Measurements from ENCODE around the gene EML5.
"Not testable (repeated sequence)": the region's sequence is repeated elsewhere in the genome, so short reads cannot be mapped to it uniquely, and the experiment has no call there.

Gene EML5

GRCh38 chr14:88789573-88789972 lies 3.2 kb downstream of the EML5 start:
- H3K36me3 ChIP-seq (ENCODE audit: control insufficient read depth in 2 of 2, insufficient read depth in 2 of 2, low read length in 2 of 2); H3K9ac ChIP-seq (ENCODE audit: low read depth in 1 of 2, low read length in 2 of 2); H3K27me3 ChIP-seq (ENCODE audit: control insufficient read depth in 2 of 2, insufficient read depth in 2 of 2, low read length in 2 of 2); H3K27ac ChIP-seq (ENCODE audit: low read depth in 2 of 2, low read length in 2 of 2); H3K4me1 ChIP-seq (ENCODE audit: control insufficient read depth in 2 of 2, insufficient read depth in 2 of 2, low read length in 2 of 2); H3K9me3 ChIP-seq (ENCODE audit: control insufficient read depth in 2 of 2, low read length in 2 of 2); H3K4me3 ChIP-seq (ENCODE audit: low read length in 2 of 2): not testable (repeated sequence)

GRCh38 chr14:88786715-88787114 lies 6.0 kb downstream of the EML5 start:
- Histone ChIP-seq H3K9ac (ENCODE audit: low read depth in 1 of 2, low read length in 2 of 2) (no peak overlapping the region), H3K36me3 (ENCODE audit: control insufficient read depth in 2 of 2, insufficient read depth in 2 of 2, low read length in 2 of 2) (no peaks in the 10 kb centered on the region), H3K9me3 (ENCODE audit: control insufficient read depth in 2 of 2, low read length in 2 of 2) (no peaks in the 10 kb centered on the region), H3K4me3 (ENCODE audit: low read length in 2 of 2) (no peak overlapping the region), H3K4me1 (ENCODE audit: control insufficient read depth in 2 of 2, insufficient read depth in 2 of 2, low read length in 2 of 2) (peaks cover 0 to 2% of the 10 kb centered on the region in 2 donors), H3K27ac (ENCODE audit: low read depth in 2 of 2, low read length in 2 of 2) (no peak overlapping the region), H3K27me3 (ENCODE audit: control insufficient read depth in 2 of 2, insufficient read depth in 2 of 2, low read length in 2 of 2) (no peaks in the 10 kb centered on the region)

- H3K9me3 ChIP-seq (ENCODE audit: control insufficient read depth in 2 of 2, low read length in 2 of 2) = no peaks in the 10 kb centered on the region
- no peaks in the 10 kb centered on the region for H3K4me1 ChIP-seq (ENCODE audit: control insufficient read depth in 2 of 2, insufficient read depth in 2 of 2, low read length in 2 of 2)
Observed at GRCh38 chr14:88785911-88786310, 6.8 kb downstream of the EML5 start.

GRCh38 chr14:88775532-88775931 lies 17.2 kb downstream of the EML5 start:
- H3K36me3 ChIP-seq (ENCODE audit: control insufficient read depth in 2 of 2, insufficient read depth in 2 of 2, low read length in 2 of 2) = no peaks in the 10 kb centered on the region
- no peak overlapping the region for H3K9ac ChIP-seq (ENCODE audit: low read depth in 1 of 2, low read length in 2 of 2)
- H3K27me3 ChIP-seq (ENCODE audit: control insufficient read depth in 2 of 2, insufficient read depth in 2 of 2, low read length in 2 of 2) = no peaks in the 10 kb centered on the region
- H3K27ac ChIP-seq (ENCODE audit: low read depth in 2 of 2, low read length in 2 of 2) = no peak overlapping the region
- H3K4me3 ChIP-seq (ENCODE audit: low read length in 2 of 2) = no peak overlapping the region
- no peaks in the 10 kb centered on the region for H3K4me1 ChIP-seq (ENCODE audit: control insufficient read depth in 2 of 2, insufficient read depth in 2 of 2, low read length in 2 of 2)
- H3K9me3 ChIP-seq (ENCODE audit: control insufficient read depth in 2 of 2, low read length in 2 of 2) = no peaks in the 10 kb centered on the region

More at GRCh38 chr14:88785911-88786310, 6.8 kb downstream of the EML5 start:
- Histone ChIP-seq H3K9ac (ENCODE audit: low read depth in 1 of 2, low read length in 2 of 2) (no peak overlapping the region), H3K36me3 (ENCODE audit: control insufficient read depth in 2 of 2, insufficient read depth in 2 of 2, low read length in 2 of 2) (no peaks in the 10 kb centered on the region), H3K27me3 (ENCODE audit: control insufficient read depth in 2 of 2, insufficient read depth in 2 of 2, low read length in 2 of 2) (no peaks in the 10 kb centered on the region), H3K27ac (ENCODE audit: low read depth in 2 of 2, low read length in 2 of 2) (no peak overlapping the region), H3K4me3 (ENCODE audit: low read length in 2 of 2) (no peak overlapping the region)

- Histone ChIP-seq H3K9ac (ENCODE audit: low read depth in 1 of 2, low read length in 2 of 2) (no peak overlapping the region), H3K4me1 (ENCODE audit: control insufficient read depth in 2 of 2, insufficient read depth in 2 of 2, low read length in 2 of 2) (no peaks in the 10 kb centered on the region), H3K9me3 (ENCODE audit: control insufficient read depth in 2 of 2, low read length in 2 of 2) (peaks cover 0 to 3% of the 10 kb centered on the region in 2 donors), H3K36me3 (ENCODE audit: control insufficient read depth in 2 of 2, insufficient read depth in 2 of 2, low read length in 2 of 2) (no peaks in the 10 kb centered on the region), H3K27me3 (ENCODE audit: control insufficient read depth in 2 of 2, insufficient read depth in 2 of 2, low read length in 2 of 2) (no peaks in the 10 kb centered on the region), H3K27ac (ENCODE audit: low read depth in 2 of 2, low read length in 2 of 2) (no peak overlapping the region), H3K4me3 (ENCODE audit: low read length in 2 of 2) (no peak overlapping the region)
Observed at GRCh38 chr14:88770736-88771135, 22.0 kb downstream of the EML5 start.

GRCh38 chr14:88765130-88765529 lies 27.6 kb downstream of the EML5 start:
- no peaks in the 10 kb centered on the region for H3K4me1 ChIP-seq (ENCODE audit: control insufficient read depth in 2 of 2, insufficient read depth in 2 of 2, low read length in 2 of 2)

GRCh38 chr14:88753873-88754272 lies 38.9 kb downstream of the EML5 start:
- no peaks in the 10 kb centered on the region for H3K27me3 ChIP-seq (ENCODE audit: control insufficient read depth in 2 of 2, insufficient read depth in 2 of 2, low read length in 2 of 2)
- H3K36me3 ChIP-seq (ENCODE audit: control insufficient read depth in 2 of 2, insufficient read depth in 2 of 2, low read length in 2 of 2) = no peaks in the 10 kb centered on the region
- H3K4me1 ChIP-seq (ENCODE audit: control insufficient read depth in 2 of 2, insufficient read depth in 2 of 2, low read length in 2 of 2) = no peaks in the 10 kb centered on the region

More at GRCh38 chr14:88765130-88765529, 27.6 kb downstream of the EML5 start:
- no peak overlapping the region for H3K4me3 ChIP-seq (ENCODE audit: low read length in 2 of 2)
- H3K36me3 ChIP-seq (ENCODE audit: control insufficient read depth in 2 of 2, insufficient read depth in 2 of 2, low read length in 2 of 2) = no peaks in the 10 kb centered on the region
- H3K27ac ChIP-seq (ENCODE audit: low read depth in 2 of 2, low read length in 2 of 2) = no peak overlapping the region
- peaks cover 0 to 3% of the 10 kb centered on the region in 2 donors for H3K9me3 ChIP-seq (ENCODE audit: control insufficient read depth in 2 of 2, low read length in 2 of 2)
- no peaks in the 10 kb centered on the region for H3K27me3 ChIP-seq (ENCODE audit: control insufficient read depth in 2 of 2, insufficient read depth in 2 of 2, low read length in 2 of 2)
- H3K9ac ChIP-seq (ENCODE audit: low read depth in 1 of 2, low read length in 2 of 2) = no peak overlapping the region

GRCh38 chr14:88750945-88751344 lies 41.8 kb downstream of the EML5 start:
- H3K27ac ChIP-seq (ENCODE audit: low read depth in 2 of 2, low read length in 2 of 2) = no peak overlapping the region
- no peaks in the 10 kb centered on the region for H3K4me1 ChIP-seq (ENCODE audit: control insufficient read depth in 2 of 2, insufficient read depth in 2 of 2, low read length in 2 of 2)

More at GRCh38 chr14:88753873-88754272, 38.9 kb downstream of the EML5 start:
- no peaks in the 10 kb centered on the region for H3K9me3 ChIP-seq (ENCODE audit: control insufficient read depth in 2 of 2, low read length in 2 of 2)
- H3K27ac ChIP-seq (ENCODE audit: low read depth in 2 of 2, low read length in 2 of 2) = no peak overlapping the region
- no peak overlapping the region for H3K9ac ChIP-seq (ENCODE audit: low read depth in 1 of 2, low read length in 2 of 2)
- H3K4me3 ChIP-seq (ENCODE audit: low read length in 2 of 2) = no peak overlapping the region

GRCh38 chr14:88750413-88750812 lies 42.3 kb downstream of the EML5 start:
- no peak overlapping the region for H3K9ac ChIP-seq (ENCODE audit: low read depth in 1 of 2, low read length in 2 of 2)
- H3K27me3 ChIP-seq (ENCODE audit: control insufficient read depth in 2 of 2, insufficient read depth in 2 of 2, low read length in 2 of 2) = no peaks in the 10 kb centered on the region
- no peaks in the 10 kb centered on the region for H3K9me3 ChIP-seq (ENCODE audit: control insufficient read depth in 2 of 2, low read length in 2 of 2)
- no peak overlapping the region for H3K27ac ChIP-seq (ENCODE audit: low read depth in 2 of 2, low read length in 2 of 2)
- no peak overlapping the region for H3K4me3 ChIP-seq (ENCODE audit: low read length in 2 of 2)
- H3K36me3 ChIP-seq (ENCODE audit: control insufficient read depth in 2 of 2, insufficient read depth in 2 of 2, low read length in 2 of 2) = no peaks in the 10 kb centered on the region
- no peaks in the 10 kb centered on the region for H3K4me1 ChIP-seq (ENCODE audit: control insufficient read depth in 2 of 2, insufficient read depth in 2 of 2, low read length in 2 of 2)

More at GRCh38 chr14:88750945-88751344, 41.8 kb downstream of the EML5 start:
- Histone ChIP-seq H3K9me3 (ENCODE audit: control insufficient read depth in 2 of 2, low read length in 2 of 2) (no peaks in the 10 kb centered on the region), H3K4me3 (ENCODE audit: low read length in 2 of 2) (no peak overlapping the region), H3K9ac (ENCODE audit: low read depth in 1 of 2, low read length in 2 of 2) (no peak overlapping the region), H3K27me3 (ENCODE audit: control insufficient read depth in 2 of 2, insufficient read depth in 2 of 2, low read length in 2 of 2) (no peaks in the 10 kb centered on the region), H3K36me3 (ENCODE audit: control insufficient read depth in 2 of 2, insufficient read depth in 2 of 2, low read length in 2 of 2) (no peaks in the 10 kb centered on the region)

GRCh38 chr14:88749139-88749538 lies 43.6 kb downstream of the EML5 start:
- Histone ChIP-seq H3K9me3 (ENCODE audit: control insufficient read depth in 2 of 2, low read length in 2 of 2) (no peaks in the 10 kb centered on the region), H3K27ac (ENCODE audit: low read depth in 2 of 2, low read length in 2 of 2) (no peak overlapping the region), H3K4me1 (ENCODE audit: control insufficient read depth in 2 of 2, insufficient read depth in 2 of 2, low read length in 2 of 2) (no peaks in the 10 kb centered on the region), H3K9ac (ENCODE audit: low read depth in 1 of 2, low read length in 2 of 2) (no peak overlapping the region), H3K4me3 (ENCODE audit: low read length in 2 of 2) (no peak overlapping the region), H3K27me3 (ENCODE audit: control insufficient read depth in 2 of 2, insufficient read depth in 2 of 2, low read length in 2 of 2) (no peaks in the 10 kb centered on the region), H3K36me3 (ENCODE audit: control insufficient read depth in 2 of 2, insufficient read depth in 2 of 2, low read length in 2 of 2) (no peaks in the 10 kb centered on the region)

- Histone ChIP-seq H3K4me3 (ENCODE audit: low read length in 2 of 2) (no peak overlapping the region), H3K27me3 (ENCODE audit: control insufficient read depth in 2 of 2, insufficient read depth in 2 of 2, low read length in 2 of 2) (no peaks in the 10 kb centered on the region), H3K9me3 (ENCODE audit: control insufficient read depth in 2 of 2, low read length in 2 of 2) (no peaks in the 10 kb centered on the region), H3K4me1 (ENCODE audit: control insufficient read depth in 2 of 2, insufficient read depth in 2 of 2, low read length in 2 of 2) (no peaks in the 10 kb centered on the region), H3K36me3 (ENCODE audit: control insufficient read depth in 2 of 2, insufficient read depth in 2 of 2, low read length in 2 of 2) (no peaks in the 10 kb centered on the region), H3K9ac (ENCODE audit: low read depth in 1 of 2, low read length in 2 of 2) (no peak overlapping the region), H3K27ac (ENCODE audit: low read depth in 2 of 2, low read length in 2 of 2) (no peak overlapping the region)
Observed at GRCh38 chr14:88748288-88748687, 44.5 kb downstream of the EML5 start.

All from mucosa of rectum (tissue), 2 donors.